Measurements from ENCODE around the gene PLA2G4D. TPM values are rescaled to one million over a fixed set of nuclear protein-coding genes. Genes with fewer than 3 reads are reported as not detected.
A peak's percentile ranks its signal among the peaks of the same experiment; 100 is the strongest.
"Not testable (repeated sequence)": the region's sequence is repeated elsewhere in the genome, so short reads cannot be mapped to it uniquely, and the experiment has no call there.

Gene PLA2G4D
- total and polyA plus RNA-seq, 7 experiments from 2014 or later, result not detected

- Mint-ChIP-seq H3K36me3 (peaks cover 0 to 5% (median 0%) of the 10 kb centered on the region in 5 donors), H3K4me3 (no peak overlapping the region), H3K27ac (no peak overlapping the region), H3K4me1 (peaks cover 0 to 3% (median 0%) of the 10 kb centered on the region in 7 donors), H3K27me3 (peaks cover 0 to 15% (median 4%) of the 10 kb centered on the region in 5 donors), H3K9me3 (no peaks in the 10 kb centered on the region)
- Histone ChIP-seq H3K27ac (ENCODE audit: low read depth, low read length) (no peak overlapping the region), H3K4me1 (ENCODE audit: control insufficient read depth in 2 of 2, insufficient read depth in 2 of 2, low read length in 2 of 2) (no peaks in the 10 kb centered on the region), H3K4me3 (ENCODE audit: low read length) (no peak overlapping the region), H3K27me3 (ENCODE audit: control insufficient read depth in 2 of 2, insufficient read depth in 2 of 2, low read length in 2 of 2) (no peaks in the 10 kb centered on the region), H3K9me3 (ENCODE audit: control insufficient read depth in 2 of 3, low read length in 3 of 3) (no peaks in the 10 kb centered on the region), H3K36me3 (ENCODE audit: control insufficient read depth in 2 of 3, insufficient read depth in 3 of 3, low read length in 3 of 3) (no peaks in the 10 kb centered on the region)
- intact Hi-C loops (cut with micrococcal nuclease), result no loop called here
- no peak for ATAC-seq
- ChIA-PET CTCF (no interaction called here), POLR2A (no interaction called here)
- no peak for DNase-seq
These were observed 396 bp downstream of the PLA2G4D start for GRCh38 chr15:42093966-42094365.

GRCh38 chr15:42092398-42093318 is 1.7 kb downstream of the PLA2G4D start:
- no peaks in the 10 kb centered on the region for H3K36me3 ChIP-seq (ENCODE audit: control insufficient read depth in 2 of 3, insufficient read depth in 3 of 3, low read length in 3 of 3)
- no peak overlapping the region for H3K4me3 Mint-ChIP-seq
- H3K27me3 Mint-ChIP-seq, result peaks cover 0 to 14% (median 4%) of the 10 kb centered on the region in 5 donors
- ChIA-PET POLR2A (no interaction called here), CTCF (no interaction called here)
- no peaks in the 10 kb centered on the region for H3K27me3 ChIP-seq (ENCODE audit: control insufficient read depth in 2 of 2, insufficient read depth in 2 of 2, low read length in 2 of 2)
- no peak overlapping the region for H3K4me3 ChIP-seq (ENCODE audit: low read length)
- no peak overlapping the region for H3K27ac ChIP-seq (ENCODE audit: low read depth, low read length)
- no peaks in the 10 kb centered on the region for H3K9me3 ChIP-seq (ENCODE audit: control insufficient read depth in 2 of 3, low read length in 3 of 3)
- no peaks in the 10 kb centered on the region for H3K4me1 ChIP-seq (ENCODE audit: control insufficient read depth in 2 of 2, insufficient read depth in 2 of 2, low read length in 2 of 2)
- intact Hi-C loops (cut with micrococcal nuclease), result no loop called here
- no peaks in the 10 kb centered on the region for H3K36me3 Mint-ChIP-seq
- no peaks in the 10 kb centered on the region for H3K9me3 Mint-ChIP-seq
- no peak overlapping the region for H3K27ac Mint-ChIP-seq
- DNase-seq (no peak), ATAC-seq (no peak)
- peaks cover 0 to 5% (median 0%) of the 10 kb centered on the region in 7 donors for H3K4me1 Mint-ChIP-seq

GRCh38 chr15:42091753-42092397 is 2.5 kb downstream of the PLA2G4D start:
- H3K27me3 ChIP-seq (ENCODE audit: control insufficient read depth in 2 of 2, insufficient read depth in 2 of 2, low read length in 2 of 2); ATAC-seq; H3K4me1 ChIP-seq (ENCODE audit: control insufficient read depth in 2 of 2, insufficient read depth in 2 of 2, low read length in 2 of 2); H3K4me3 ChIP-seq (ENCODE audit: low read length); H3K9me3 ChIP-seq (ENCODE audit: control insufficient read depth in 2 of 3, low read length in 3 of 3); H3K9me3 Mint-ChIP-seq; H3K36me3 ChIP-seq (ENCODE audit: control insufficient read depth in 2 of 3, insufficient read depth in 3 of 3, low read length in 3 of 3); H3K4me1 Mint-ChIP-seq; H3K27ac ChIP-seq (ENCODE audit: low read depth, low read length); H3K36me3 Mint-ChIP-seq; H3K27me3 Mint-ChIP-seq; intact Hi-C loops (cut with micrococcal nuclease); POLR2A ChIA-PET; H3K4me3 Mint-ChIP-seq; DNase-seq; CTCF ChIA-PET: not testable (repeated sequence)
- peak overlapping the region in 1 of 9 donors; percentile 53 for H3K27ac Mint-ChIP-seq

DNA sequence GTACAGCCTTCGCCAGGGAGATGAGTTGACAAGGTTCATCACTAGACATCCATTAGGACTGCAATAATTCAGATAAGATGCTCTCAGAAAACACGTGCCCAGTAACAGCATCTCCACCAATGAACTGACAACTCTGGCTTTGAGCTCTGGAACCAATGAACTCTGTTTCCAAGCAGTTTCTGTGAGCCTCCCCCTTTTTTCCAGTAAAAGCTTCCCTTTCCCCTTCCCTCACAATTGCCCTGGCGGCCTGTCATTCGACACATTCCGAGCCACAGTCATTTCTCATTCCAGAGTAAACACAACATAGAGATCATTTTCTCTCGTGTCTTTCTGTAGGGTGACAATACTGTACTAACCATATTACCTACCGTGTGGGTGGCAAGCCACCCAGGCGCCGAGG is 3.6 kb downstream of the PLA2G4D start:
- Histone ChIP-seq H3K4me3 (ENCODE audit: low read length) (no peak overlapping the region), H3K27me3 (ENCODE audit: control insufficient read depth in 2 of 2, insufficient read depth in 2 of 2, low read length in 2 of 2) (no peaks in the 10 kb centered on the region)
- no peaks in the 10 kb centered on the region for H3K36me3 Mint-ChIP-seq

GRCh38 chr15:42090370-42090769 is 4.0 kb downstream of the PLA2G4D start:
- intact Hi-C loops (cut with micrococcal nuclease), result no loop called here
- Histone ChIP-seq H3K4me1 (ENCODE audit: control insufficient read depth in 2 of 2, insufficient read depth in 2 of 2, low read length in 2 of 2) (no peaks in the 10 kb centered on the region), H3K9me3 (ENCODE audit: control insufficient read depth in 2 of 3, low read length in 3 of 3) (no peaks in the 10 kb centered on the region), H3K36me3 (ENCODE audit: control insufficient read depth in 2 of 3, insufficient read depth in 3 of 3, low read length in 3 of 3) (no peaks in the 10 kb centered on the region), H3K27me3 (ENCODE audit: control insufficient read depth in 2 of 2, insufficient read depth in 2 of 2, low read length in 2 of 2) (no peaks in the 10 kb centered on the region), H3K27ac (ENCODE audit: low read depth, low read length) (no peak overlapping the region), H3K4me3 (ENCODE audit: low read length) (no peak overlapping the region)
- ATAC-seq (no peak), DNase-seq (no peak)
- H3K4me3 Mint-ChIP-seq, result no peak overlapping the region
- no peaks in the 10 kb centered on the region for H3K9me3 Mint-ChIP-seq
- no peak overlapping the region for H3K27ac Mint-ChIP-seq
- peaks cover 0 to 10% (median 0%) of the 10 kb centered on the region in 5 donors for H3K27me3 Mint-ChIP-seq
- H3K4me1 Mint-ChIP-seq, result peaks cover 0 to 5% (median 0%) of the 10 kb centered on the region in 7 donors
- POLR2A ChIA-PET, result no interaction called here
- CTCF ChIA-PET, result no interaction called here
- no peaks in the 10 kb centered on the region for H3K36me3 Mint-ChIP-seq

More for the DNA sequence above, 3.6 kb downstream of the PLA2G4D start:
- ATAC-seq (no peak), DNase-seq (no peak)
- POLR2A ChIA-PET, result no interaction called here
- H3K4me3 Mint-ChIP-seq, result no peak overlapping the region
- peaks cover 0 to 10% (median 0%) of the 10 kb centered on the region in 5 donors for H3K27me3 Mint-ChIP-seq
- Histone ChIP-seq H3K9me3 (ENCODE audit: control insufficient read depth in 2 of 3, low read length in 3 of 3) (no peaks in the 10 kb centered on the region), H3K27ac (ENCODE audit: low read depth, low read length) (no peak overlapping the region), H3K4me1 (ENCODE audit: control insufficient read depth in 2 of 2, insufficient read depth in 2 of 2, low read length in 2 of 2) (no peaks in the 10 kb centered on the region), H3K36me3 (ENCODE audit: control insufficient read depth in 2 of 3, insufficient read depth in 3 of 3, low read length in 3 of 3) (no peaks in the 10 kb centered on the region)
- intact Hi-C loops (cut with micrococcal nuclease), result no loop called here
- CTCF ChIA-PET, result no interaction called here
- H3K9me3 Mint-ChIP-seq, result no peaks in the 10 kb centered on the region
- H3K4me1 Mint-ChIP-seq, result peaks cover 0 to 5% (median 0%) of the 10 kb centered on the region in 7 donors
- H3K27ac Mint-ChIP-seq, result no peak overlapping the region

GRCh38 chr15:42089942-42090341 is 4.4 kb downstream of the PLA2G4D start:
- Histone ChIP-seq H3K27ac (ENCODE audit: low read depth, low read length) (no peak overlapping the region), H3K36me3 (ENCODE audit: control insufficient read depth in 2 of 3, insufficient read depth in 3 of 3, low read length in 3 of 3) (no peaks in the 10 kb centered on the region), H3K27me3 (ENCODE audit: control insufficient read depth in 2 of 2, insufficient read depth in 2 of 2, low read length in 2 of 2) (no peaks in the 10 kb centered on the region), H3K4me1 (ENCODE audit: control insufficient read depth in 2 of 2, insufficient read depth in 2 of 2, low read length in 2 of 2) (no peaks in the 10 kb centered on the region), H3K4me3 (ENCODE audit: low read length) (no peak overlapping the region), H3K9me3 (ENCODE audit: control insufficient read depth in 2 of 3, low read length in 3 of 3) (no peaks in the 10 kb centered on the region)
- no peak for DNase-seq
- no peak for ATAC-seq
- no peaks in the 10 kb centered on the region for H3K9me3 Mint-ChIP-seq
- no peak overlapping the region for H3K4me3 Mint-ChIP-seq
- intact Hi-C loops (cut with micrococcal nuclease), result no loop called here
- ChIA-PET CTCF (no interaction called here), POLR2A (no interaction called here)
- H3K27ac Mint-ChIP-seq, result no peak overlapping the region
- peaks cover 0 to 5% (median 0%) of the 10 kb centered on the region in 7 donors for H3K4me1 Mint-ChIP-seq
- no peaks in the 10 kb centered on the region for H3K36me3 Mint-ChIP-seq
- H3K27me3 Mint-ChIP-seq, result peaks cover 0 to 10% (median 0%) of the 10 kb centered on the region in 5 donors

Measured in naive thymus-derived CD4-positive, alpha-beta T cell (primary cell).